Measurements from ENCODE around the gene SPEF1.
"Not testable (repeated sequence)": the region's sequence is repeated elsewhere in the genome, so short reads cannot be mapped to it uniquely, and the experiment has no call there.

The SPEF1 gene

DNA sequence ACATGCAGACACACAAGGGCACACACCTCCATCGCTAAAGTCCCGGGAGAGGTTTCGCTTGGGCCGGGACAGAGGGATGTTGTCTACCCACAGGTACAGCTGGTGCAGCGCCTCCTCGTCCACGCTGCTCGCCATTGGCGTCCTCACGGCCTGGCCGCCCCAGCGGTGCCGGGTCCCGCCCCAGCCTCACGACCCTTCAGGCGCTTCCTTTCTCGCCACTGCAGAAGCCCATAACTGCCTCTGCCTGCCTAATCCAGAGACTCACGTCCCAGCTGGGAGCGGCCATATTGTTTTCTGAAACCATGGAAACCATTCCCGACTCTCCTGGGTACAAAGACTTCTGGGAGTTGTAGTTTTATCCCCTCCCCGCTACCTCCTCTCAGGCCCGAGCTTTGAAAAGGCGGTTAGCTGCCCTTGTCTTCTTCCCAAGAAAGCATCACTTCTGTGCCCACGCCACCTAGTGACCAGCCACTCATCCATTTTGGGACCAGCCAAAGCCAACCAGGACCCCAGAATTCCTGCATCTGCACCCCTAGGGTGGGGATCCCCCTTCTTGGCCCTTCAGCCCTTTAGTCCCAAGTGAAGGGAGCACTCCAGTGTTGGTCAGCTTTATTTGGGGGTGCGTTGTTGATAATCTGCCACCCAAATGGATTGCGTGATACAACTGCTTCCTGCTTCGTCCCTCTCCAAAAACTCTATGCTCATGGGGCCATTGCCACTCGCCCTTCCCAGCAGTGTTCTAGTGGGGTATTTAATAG lies at the start of gene SPEF1:
Gene SPEF1 (minus strand): TSS at position 296 of the 758 bp plus-strand sequence. CDS start 161 bp downstream, at position 135.
- no peaks in the 10 kb centered on the region; the same call in 1 of the 2 replicates for H3K9me3 ChIP-seq (ENCODE audit: insufficient read depth, low read length)
- H3K36me3 ChIP-seq (ENCODE audit: insufficient read depth, insufficient read length, low read length) = peaks cover 19% of the 10 kb centered on the region
- peaks cover 8% of the 10 kb centered on the region for H3K4me1 ChIP-seq (ENCODE audit: insufficient read depth, insufficient read length)
- peak within 1 kb of the TSS; percentile 47 for H3K9ac ChIP-seq (ENCODE audit: insufficient read length, low read depth)
- H3K27me3 ChIP-seq (ENCODE audit: insufficient read depth, insufficient read length) = peaks cover 41% of the 10 kb centered on the region
- peak within 1 kb of the TSS; percentile 19 for H3K4me3 ChIP-seq (ENCODE audit: insufficient read length, low read depth)
- TF ChIP-seq YY1 (IDR thresholded peaks at IDR 0.05; ENCODE audit: insufficient read depth, insufficient read length) (peak; percentile 92), ZNF274 (IDR thresholded peaks at IDR 0.05; ENCODE audit: low read depth, low read length) (no peak), SUZ12 (IDR thresholded peaks at IDR 0.05; ENCODE audit: extremely low read depth, insufficient read depth, insufficient read length) (no peak)
- DNase-seq (ENCODE audit: low read depth, low spot score) = peak; percentile 95

DNA sequence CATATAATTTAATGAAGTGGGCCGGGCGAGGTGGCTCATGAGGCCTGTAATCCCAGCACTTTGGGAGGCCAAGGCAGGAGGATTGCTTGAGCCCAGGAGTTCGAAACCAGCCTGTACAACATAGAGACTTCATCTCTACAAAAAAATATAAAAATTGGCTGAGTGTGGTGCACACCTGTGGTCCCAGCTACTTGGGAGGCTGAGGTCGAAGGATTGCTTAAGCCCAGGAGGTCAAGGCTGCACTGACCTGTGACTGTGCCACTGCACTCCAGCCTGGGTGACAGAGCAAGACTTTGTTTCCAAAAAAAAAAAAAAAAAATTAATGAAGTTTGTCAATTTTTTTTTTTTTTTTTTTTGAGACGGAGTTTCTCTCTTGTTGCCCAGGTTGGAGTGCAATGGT lies 48.6 kb upstream of the SPEF1 start:
- H3K4me3 ChIP-seq (ENCODE audit: insufficient read length, low read depth); H3K9ac ChIP-seq (ENCODE audit: insufficient read length, low read depth); H3K27me3 ChIP-seq (ENCODE audit: insufficient read depth, insufficient read length); DNase-seq (ENCODE audit: low read depth, low spot score); H3K9me3 ChIP-seq (ENCODE audit: insufficient read depth, low read length); H3K4me1 ChIP-seq (ENCODE audit: insufficient read depth, insufficient read length): not testable (repeated sequence)
- H3K36me3 ChIP-seq (ENCODE audit: insufficient read depth, insufficient read length, low read length) = peaks cover 17% of the 10 kb centered on the region

DNA sequence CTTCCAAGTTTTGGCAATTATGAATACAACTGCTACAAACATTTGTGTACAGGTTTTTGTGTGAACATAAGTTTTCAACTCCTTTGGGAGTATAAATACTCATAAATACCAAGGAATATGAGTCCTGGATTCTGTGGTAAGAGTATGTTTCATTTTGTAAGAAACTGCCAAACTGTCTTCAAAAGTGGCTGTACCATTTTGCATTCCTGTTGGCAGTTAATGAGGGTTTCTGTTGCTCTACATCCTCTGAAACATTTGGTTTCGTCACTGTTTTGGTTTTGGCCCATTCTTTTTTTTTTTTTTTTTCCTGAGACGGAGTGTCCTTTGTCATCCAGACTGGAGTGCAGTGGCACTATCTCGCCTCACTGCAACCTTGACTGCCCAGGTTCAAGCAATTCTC lies 47.5 kb upstream of the SPEF1 start:
- Histone ChIP-seq H3K9ac (ENCODE audit: insufficient read length, low read depth) (no peak overlapping the region), H3K36me3 (ENCODE audit: insufficient read depth, insufficient read length, low read length) (peaks cover 24% of the 10 kb centered on the region), H3K27me3 (ENCODE audit: insufficient read depth, insufficient read length) (no peaks in the 10 kb centered on the region), H3K4me3 (ENCODE audit: insufficient read length, low read depth) (no peak overlapping the region), H3K4me1 (ENCODE audit: insufficient read depth, insufficient read length) (no peaks in the 10 kb centered on the region), H3K9me3 (ENCODE audit: insufficient read depth, low read length) (no peaks in the 10 kb centered on the region)
- DNase-seq (ENCODE audit: low read depth, low spot score) = no peak
- TF ChIP-seq SUZ12 (IDR thresholded peaks at IDR 0.05; ENCODE audit: extremely low read depth, insufficient read depth, insufficient read length) = no peak
- no peak for TF ChIP-seq YY1 (IDR thresholded peaks at IDR 0.05; ENCODE audit: insufficient read depth, insufficient read length)
- TF ChIP-seq ZNF274 (IDR thresholded peaks at IDR 0.05; ENCODE audit: low read depth, low read length) = no peak

- Histone ChIP-seq H3K27me3 (ENCODE audit: insufficient read depth, insufficient read length) (no peaks in the 10 kb centered on the region), H3K4me1 (ENCODE audit: insufficient read depth, insufficient read length) (no peaks in the 10 kb centered on the region), H3K4me3 (ENCODE audit: insufficient read length, low read depth) (no peak overlapping the region), H3K9ac (ENCODE audit: insufficient read length, low read depth) (no peak overlapping the region), H3K36me3 (ENCODE audit: insufficient read depth, insufficient read length, low read length) (peaks cover 39% of the 10 kb centered on the region), H3K9me3 (ENCODE audit: insufficient read depth, low read length) (no peaks in the 10 kb centered on the region)
- DNase-seq (ENCODE audit: low read depth, low spot score) = no peak
- TF ChIP-seq SUZ12 (IDR thresholded peaks at IDR 0.05; ENCODE audit: extremely low read depth, insufficient read depth, insufficient read length) = no peak
- no peak for TF ChIP-seq ZNF274 (IDR thresholded peaks at IDR 0.05; ENCODE audit: low read depth, low read length)
- TF ChIP-seq YY1 (IDR thresholded peaks at IDR 0.05; ENCODE audit: insufficient read depth, insufficient read length) = no peak
Observed at GRCh38 chr20:3826420-3826819, 45.2 kb upstream of the SPEF1 start.

GRCh38 chr20:3825526-3825925 lies 44.3 kb upstream of the SPEF1 start:
- no peak for DNase-seq (ENCODE audit: low read depth, low spot score)
- H3K4me3 ChIP-seq (ENCODE audit: insufficient read length, low read depth) = no peak overlapping the region
- no peaks in the 10 kb centered on the region for H3K4me1 ChIP-seq (ENCODE audit: insufficient read depth, insufficient read length)
- no peak for TF ChIP-seq SUZ12 (IDR thresholded peaks at IDR 0.05; ENCODE audit: extremely low read depth, insufficient read depth, insufficient read length)
- H3K9me3 ChIP-seq (ENCODE audit: insufficient read depth, low read length) = no peaks in the 10 kb centered on the region
- no peaks in the 10 kb centered on the region for H3K27me3 ChIP-seq (ENCODE audit: insufficient read depth, insufficient read length)
- peaks cover 39% of the 10 kb centered on the region for H3K36me3 ChIP-seq (ENCODE audit: insufficient read depth, insufficient read length, low read length)
- no peak overlapping the region for H3K9ac ChIP-seq (ENCODE audit: insufficient read length, low read depth)

GRCh38 chr20:3823881-3824280 lies 42.6 kb upstream of the SPEF1 start:
- Histone ChIP-seq H3K36me3 (ENCODE audit: insufficient read depth, insufficient read length, low read length) (peaks cover 39% of the 10 kb centered on the region), H3K9ac (ENCODE audit: insufficient read length, low read depth) (no peak overlapping the region), H3K4me3 (ENCODE audit: insufficient read length, low read depth) (no peak overlapping the region), H3K4me1 (ENCODE audit: insufficient read depth, insufficient read length) (peaks cover 4% of the 10 kb centered on the region), H3K27me3 (ENCODE audit: insufficient read depth, insufficient read length) (no peaks in the 10 kb centered on the region), H3K9me3 (ENCODE audit: insufficient read depth, low read length) (no peaks in the 10 kb centered on the region)
- DNase-seq (ENCODE audit: low read depth, low spot score) = no peak
- TF ChIP-seq ZNF274 (IDR thresholded peaks at IDR 0.05; ENCODE audit: low read depth, low read length) = no peak
- no peak for TF ChIP-seq SUZ12 (IDR thresholded peaks at IDR 0.05; ENCODE audit: extremely low read depth, insufficient read depth, insufficient read length)
- TF ChIP-seq YY1 (IDR thresholded peaks at IDR 0.05; ENCODE audit: insufficient read depth, insufficient read length) = no peak

DNA sequence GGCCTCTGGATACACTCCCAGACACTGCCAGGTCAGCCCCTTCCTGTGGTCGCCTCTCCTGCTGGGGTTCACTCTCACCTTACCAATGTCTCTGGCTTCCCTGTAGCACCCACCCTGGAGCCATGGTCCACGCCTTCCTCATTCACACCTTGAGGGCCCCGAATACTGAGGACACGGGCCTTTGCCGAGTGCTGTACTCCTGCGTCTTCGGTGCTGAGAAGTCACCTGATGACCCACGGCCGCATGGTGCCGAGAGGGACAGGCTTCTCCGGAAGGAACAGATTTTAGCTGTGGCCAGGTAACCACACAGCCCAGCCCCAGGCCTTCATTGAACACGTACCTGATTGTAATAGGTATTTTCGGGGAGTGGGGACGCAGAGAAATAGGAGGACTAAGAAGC lies 40.7 kb upstream of the SPEF1 start:
- Histone ChIP-seq H3K27me3 (ENCODE audit: insufficient read depth, insufficient read length) (no peaks in the 10 kb centered on the region), H3K4me3 (ENCODE audit: insufficient read length, low read depth) (no peak overlapping the region), H3K4me1 (ENCODE audit: insufficient read depth, insufficient read length) (peaks cover 4% of the 10 kb centered on the region), H3K9me3 (ENCODE audit: insufficient read depth, low read length) (no peaks in the 10 kb centered on the region), H3K9ac (ENCODE audit: insufficient read length, low read depth) (no peak overlapping the region), H3K36me3 (ENCODE audit: insufficient read depth, insufficient read length, low read length) (peaks cover 39% of the 10 kb centered on the region)
- TF ChIP-seq YY1 (IDR thresholded peaks at IDR 0.05; ENCODE audit: insufficient read depth, insufficient read length) = no peak
- no peak for TF ChIP-seq ZNF274 (IDR thresholded peaks at IDR 0.05; ENCODE audit: low read depth, low read length)
- DNase-seq (ENCODE audit: low read depth, low spot score) = no peak

All from NT2/D1 (cell line).